Tibial artery (tissue), 4 donors: ENCODE measurements around the gene CCDC175.

Experiments used
- DNase-seq, 2 donors: peaks; one replicate each; pipeline ENCODE4 v3.0.0-alpha.2; 2019
- H3K27ac ChIP-seq, 2 donors: fragments of 200-600 bp; sonication (generic) in 1 of 2; 1 replicate in 1 of 2; 2 replicates in 1 of 2; pipeline ENCODE4 v1.5.1; 2018 to 2019; ENCODE audit warnings: mild to moderate bottlenecking in 1 of 2
- H3K27me3 ChIP-seq, 2 donors: fragments of 200-600 bp; sonication (generic) in 1 of 2; one replicate each; pipeline versions ENCODE4 v1.5.1 to v1.6.0; 2016 to 2019
- H3K36me3 ChIP-seq, 3 donors: fragments of 200-600 bp; sonication (generic) in 2 of 3; one replicate each; pipeline ENCODE4 v1.5.1; 2016 to 2019; ENCODE audit warnings: mild to moderate bottlenecking in 2 of 3
- H3K4me1 ChIP-seq, 4 donors: fragments of 200-600 bp; sonication (generic) in 2 of 4; 1 replicate in 3 of 4; 2 replicates in 1 of 4; pipeline ENCODE4 v1.5.1; 2016 to 2019
- H3K4me3 ChIP-seq, 2 donors: fragments of 200-600 bp; sonication (generic) in 1 of 2; 1 replicate in 1 of 2; 2 replicates in 1 of 2; pipeline ENCODE4 v1.5.1; 2018 to 2019; ENCODE audit warnings: mild to moderate bottlenecking in 2 of 2
- H3K9me3 ChIP-seq, 3 donors: fragments of 200-600 bp; sonication (generic) in 1 of 3; one replicate each; pipeline ENCODE4 v1.5.1; 2016 to 2019
- intact Hi-C: fragments of 100-400 bp; cut with DNase I; formaldehyde crosslinking; loops from one replicate; pipeline ENCODE4 v1.15.0; 2023; ENCODE audit warnings: low total_unique reads
- TF ChIP-seq, protein P1 (sequence below), 2 experiments: fragments of 200-600 bp in 1 of 2; fragments of 450-650 bp in 1 of 2; IDR thresholded peaks; one replicate each; pipeline ENCODE4 v1.5.1; 2017 to 2019; ENCODE audit warnings: antibody characterized with exemption in 2 of 2, mild to moderate bottlenecking in 1 of 2, moderate library complexity in 1 of 2

Gene CCDC175

DNA sequence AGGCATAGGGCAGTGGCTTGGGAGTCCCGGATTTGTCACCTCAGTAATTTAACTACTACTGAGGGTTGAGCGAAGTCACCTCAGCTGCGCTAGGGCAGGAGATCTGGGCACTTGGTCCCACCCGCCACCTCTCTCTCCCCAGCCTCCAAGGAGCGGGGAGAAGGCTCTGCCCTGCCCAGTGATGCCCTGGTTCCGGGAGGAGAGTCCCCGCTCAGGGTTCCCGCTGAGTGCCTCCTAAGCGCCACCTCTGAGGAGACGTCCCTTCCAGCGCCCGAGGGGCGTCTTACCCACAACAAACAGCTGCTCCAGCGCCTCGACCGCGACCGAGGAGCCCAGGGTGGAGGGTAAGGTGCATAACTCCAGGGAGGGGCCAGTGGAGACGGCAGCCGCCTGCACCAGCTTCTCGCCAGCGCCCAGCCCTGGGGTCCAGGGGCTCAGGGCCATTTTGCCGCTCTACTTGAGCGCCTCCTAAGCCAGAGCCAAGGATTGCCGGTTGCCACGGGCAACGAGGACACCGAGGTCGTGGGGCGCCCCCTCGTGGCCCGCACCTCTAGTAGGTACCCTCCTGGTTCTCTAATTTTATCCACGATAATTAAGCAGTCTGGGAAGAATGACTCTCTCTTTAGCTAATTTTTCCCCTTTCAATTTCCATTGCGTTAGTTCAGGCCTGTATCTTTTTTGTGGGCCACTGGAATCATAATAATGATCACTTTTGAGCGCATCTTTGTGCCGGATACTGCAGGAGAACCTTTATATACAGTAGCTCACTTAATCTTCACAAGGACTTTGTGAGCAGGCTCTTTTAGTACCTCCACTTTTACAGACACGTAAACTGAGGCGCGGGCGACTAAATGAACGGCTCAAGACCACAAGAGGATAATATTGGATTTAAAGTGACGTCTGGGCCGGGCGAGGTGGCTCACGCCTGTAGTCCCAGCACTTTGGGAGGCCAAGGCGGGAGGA lies at the start of gene CCDC175:
Gene CCDC175 (minus strand): TSS at position 481 of the 963 bp plus-strand sequence. CDS start 37 bp downstream, at position 444.
- H3K9me3 ChIP-seq = no peaks in the 10 kb centered on the region
- H3K27me3 ChIP-seq = no peaks in the 10 kb centered on the region
- peak within 1 kb of the TSS in 1 of 2 donors; percentile 3 for H3K27ac ChIP-seq
- no peaks in the 10 kb centered on the region for H3K36me3 ChIP-seq
- peaks cover 0 to 8% (median 5%) of the 10 kb centered on the region in 4 donors for H3K4me1 ChIP-seq
- intact Hi-C loops = no loop called here
- peak within 1 kb of the TSS; percentile 47 to 56 for H3K4me3 ChIP-seq
- TF ChIP-seq, protein P1, sequence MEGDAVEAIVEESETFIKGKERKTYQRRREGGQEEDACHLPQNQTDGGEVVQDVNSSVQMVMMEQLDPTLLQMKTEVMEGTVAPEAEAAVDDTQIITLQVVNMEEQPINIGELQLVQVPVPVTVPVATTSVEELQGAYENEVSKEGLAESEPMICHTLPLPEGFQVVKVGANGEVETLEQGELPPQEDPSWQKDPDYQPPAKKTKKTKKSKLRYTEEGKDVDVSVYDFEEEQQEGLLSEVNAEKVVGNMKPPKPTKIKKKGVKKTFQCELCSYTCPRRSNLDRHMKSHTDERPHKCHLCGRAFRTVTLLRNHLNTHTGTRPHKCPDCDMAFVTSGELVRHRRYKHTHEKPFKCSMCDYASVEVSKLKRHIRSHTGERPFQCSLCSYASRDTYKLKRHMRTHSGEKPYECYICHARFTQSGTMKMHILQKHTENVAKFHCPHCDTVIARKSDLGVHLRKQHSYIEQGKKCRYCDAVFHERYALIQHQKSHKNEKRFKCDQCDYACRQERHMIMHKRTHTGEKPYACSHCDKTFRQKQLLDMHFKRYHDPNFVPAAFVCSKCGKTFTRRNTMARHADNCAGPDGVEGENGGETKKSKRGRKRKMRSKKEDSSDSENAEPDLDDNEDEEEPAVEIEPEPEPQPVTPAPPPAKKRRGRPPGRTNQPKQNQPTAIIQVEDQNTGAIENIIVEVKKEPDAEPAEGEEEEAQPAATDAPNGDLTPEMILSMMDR (IDR thresholded peaks at IDR 0.05) = peak; percentile 56 to 61
- DNase-seq = peak; percentile 76 to 83

DNA sequence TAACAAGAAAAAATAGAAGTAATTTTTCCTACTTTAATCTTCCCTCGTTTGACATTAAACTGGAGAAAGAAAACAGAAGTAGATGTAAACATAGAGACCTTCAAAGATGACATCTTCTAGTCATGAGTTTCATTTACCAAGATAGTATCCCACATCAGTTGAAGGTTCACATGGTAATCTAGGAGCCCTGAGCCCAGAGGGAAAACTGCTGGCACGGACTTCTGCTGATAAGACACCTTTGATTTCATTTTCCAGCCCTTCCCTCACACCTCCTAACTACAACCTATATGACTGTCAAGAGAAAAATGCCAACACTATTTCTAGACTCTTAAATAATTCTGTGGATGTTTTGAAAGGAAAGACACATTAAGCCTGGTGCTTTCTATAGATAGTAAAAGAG lies 46.0 kb upstream of the CCDC175 start:
- no peak overlapping the region for H3K4me3 ChIP-seq
- H3K27me3 ChIP-seq = no peaks in the 10 kb centered on the region
- no peaks in the 10 kb centered on the region for H3K4me1 ChIP-seq
- intact Hi-C loops = no loop called here
- no peak overlapping the region for H3K27ac ChIP-seq
- TF ChIP-seq, protein P1 (IDR thresholded peaks at IDR 0.05) = no peak
- H3K36me3 ChIP-seq = no peaks in the 10 kb centered on the region
- H3K9me3 ChIP-seq = no peaks in the 10 kb centered on the region
- DNase-seq = no peak

DNA sequence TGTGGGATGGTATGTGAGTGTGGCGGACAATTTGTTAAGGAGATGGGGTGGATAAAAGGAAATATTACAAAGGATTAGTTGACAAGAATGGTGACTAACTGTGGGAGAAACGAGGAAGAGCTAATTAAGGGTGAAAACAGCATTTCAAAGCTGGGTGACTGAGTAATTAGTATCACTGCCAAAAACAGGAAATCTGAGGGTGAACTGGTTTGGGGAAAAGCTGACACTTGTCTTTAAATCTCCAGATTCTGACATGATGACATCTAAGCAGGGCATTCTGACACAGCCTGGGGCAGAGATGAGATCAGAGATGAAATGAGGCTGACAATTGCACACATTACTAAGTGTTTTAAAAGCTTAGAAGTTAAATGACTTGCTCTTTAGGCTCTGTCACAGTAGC lies 42.4 kb upstream of the CCDC175 start:
- intact Hi-C loops = no loop called here
- Histone ChIP-seq H3K36me3 (peaks cover 0 to 5% (median 0%) of the 10 kb centered on the region in 3 donors), H3K27ac (no peak overlapping the region), H3K4me3 (no peak overlapping the region), H3K27me3 (no peaks in the 10 kb centered on the region), H3K4me1 (no peaks in the 10 kb centered on the region), H3K9me3 (no peaks in the 10 kb centered on the region)
- TF ChIP-seq, protein P1 (IDR thresholded peaks at IDR 0.05) = no peak
- no peak for DNase-seq

DNA sequence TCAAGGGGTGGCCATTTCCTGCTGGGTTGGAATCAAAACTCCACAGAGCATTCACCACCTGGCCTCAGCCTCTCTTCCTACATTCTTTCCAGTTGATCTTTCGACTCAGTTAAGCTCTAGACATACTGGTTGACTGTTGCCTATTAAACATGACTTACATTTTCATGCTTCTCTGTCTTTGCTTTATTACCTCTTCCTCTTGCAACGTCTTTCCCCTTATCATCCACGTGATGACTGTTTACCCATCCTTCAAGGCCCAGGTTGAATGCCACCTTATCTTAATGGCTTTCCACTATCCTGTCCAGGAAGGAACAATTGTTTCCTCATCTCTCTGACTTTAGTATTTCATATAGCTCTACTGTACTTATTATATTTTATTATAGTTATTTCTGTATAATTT lies 24.4 kb upstream of the CCDC175 start:
- intact Hi-C loops = no loop called here
- Histone ChIP-seq H3K36me3 (peaks cover 6 to 39% (median 13%) of the 10 kb centered on the region in 3 donors), H3K27me3 (no peaks in the 10 kb centered on the region), H3K9me3 (no peaks in the 10 kb centered on the region), H3K4me1 (no peaks in the 10 kb centered on the region), H3K27ac (no peak overlapping the region), H3K4me3 (no peak overlapping the region)
- no peak for DNase-seq
- TF ChIP-seq, protein P1 (IDR thresholded peaks at IDR 0.05) = no peak

DNA sequence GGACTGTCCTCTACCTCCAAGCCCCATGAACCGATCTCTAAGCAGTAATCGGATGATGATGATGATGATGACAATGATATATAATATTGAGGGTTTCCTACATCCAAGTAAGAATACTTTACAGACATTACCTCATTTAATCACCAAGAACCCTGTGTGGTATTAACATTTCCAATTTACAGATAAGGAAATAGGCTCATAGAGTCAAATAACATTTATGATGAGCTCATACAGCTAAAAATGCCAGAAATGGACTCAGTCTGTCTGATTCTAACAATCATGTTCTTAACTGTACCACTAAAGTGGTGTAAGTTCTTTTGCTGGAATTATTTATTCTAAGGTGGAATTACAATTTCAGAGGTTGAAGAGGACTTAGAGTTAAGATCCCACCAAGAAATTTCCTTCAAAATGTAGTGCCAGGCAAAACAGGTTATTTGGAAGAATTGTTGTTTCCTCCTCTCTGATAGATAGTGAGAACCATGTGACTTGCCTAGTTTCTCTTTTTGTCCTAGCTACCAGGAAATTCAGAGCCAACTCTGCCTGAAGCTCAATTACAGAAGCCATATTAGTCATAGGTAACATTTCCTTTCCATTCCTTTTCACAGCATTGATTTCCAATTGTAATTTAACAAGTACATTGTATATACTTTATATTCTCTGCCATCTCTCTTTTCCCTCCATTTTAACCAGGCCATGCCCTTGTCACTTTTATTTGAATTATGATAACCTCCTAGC lies 23.8 kb upstream of the CCDC175 start:
- no peak overlapping the region for H3K27ac ChIP-seq
- H3K9me3 ChIP-seq = no peaks in the 10 kb centered on the region
- no peak overlapping the region for H3K4me3 ChIP-seq
- no peaks in the 10 kb centered on the region for H3K27me3 ChIP-seq
- no peak for DNase-seq
- intact Hi-C loops = no loop called here
- H3K36me3 ChIP-seq = peaks cover 6 to 43% (median 13%) of the 10 kb centered on the region in 3 donors
- H3K4me1 ChIP-seq = no peaks in the 10 kb centered on the region
- TF ChIP-seq, protein P1 (IDR thresholded peaks at IDR 0.05) = no peak
